Endothelial cell of umbilical vein (primary cell): ENCODE measurements around the gene ARMC8. TPM values are rescaled to one million over a fixed set of nuclear protein-coding genes. Genes with fewer than 3 reads are reported as not detected.

Source experiments
- BruUV-seq: library from RNA; stranded (reverse); fragments of 400-500 nt; replicated peaks from 2 replicates; lab custom pipeline; 2021; lab: Mats Ljungman, UMichigan
- CTCF ChIA-PET: fragments of 300-600, 350-600 bp; sonication (Branson Sonifier 250); formaldehyde crosslinking; loops from one replicate; lab custom pipeline; 2021; ENCODE audit warnings: antibody characterized with exemption, inconsistent platforms; lab: Charles Lee
- POLR2A ChIA-PET: fragments of 300-600, 350-600 bp; sonication (Branson Sonifier 250); formaldehyde crosslinking; loops from one replicate; lab custom pipeline; 2021; ENCODE audit warnings: antibody characterized with exemption, inconsistent platforms; lab: Charles Lee
- DNase-seq: peaks from one replicate; pipeline ENCODE4 v3.0.0-alpha.2; 2011; ENCODE audit warnings: low read depth, low spot score
- FAIRE-seq: peaks from 2 replicates; lab custom pipeline; 2011; peaks lifted over from hg19 to GRCh38; lab: Jason Lieb, UNC
- H2AFZ ChIP-seq: 2 replicates; pipeline ENCODE4 v1.6.0; 2012; ENCODE audit warnings: low read depth, low read length, control low read depth, inconsistent platforms
- H3K27ac ChIP-seq: 2 replicates; pipeline ENCODE4 v1.5.1; 2011; ENCODE audit warnings: low read depth, mild to moderate bottlenecking, control low read depth, low read length, moderate library complexity; ENCODE audit not compliant: insufficient read depth
- H3K27me3 ChIP-seq, 2 experiments: 2 replicates each; pipeline versions ENCODE4 v1.6.0 to v1.6.1; 2011; ENCODE audit warnings: low read length in 2 of 2, mixed read lengths in 1 of 2; ENCODE audit not compliant: control insufficient read depth in 2 of 2, insufficient read depth in 2 of 2
- H3K36me3 ChIP-seq, 2 experiments: 2 replicates in 1 of 2; 3 replicates in 1 of 2; pipeline ENCODE4 v1.5.1; 2011; ENCODE audit warnings: low read length in 2 of 2, mild to moderate bottlenecking in 1 of 2, moderate library complexity in 1 of 2; ENCODE audit not compliant: control insufficient read depth in 2 of 2, insufficient read depth in 2 of 2; ENCODE audit errors: extremely low read depth in 1 of 2
- H3K4me1 ChIP-seq: 3 replicates; pipeline ENCODE4 v1.5.1; 2011; ENCODE audit warnings: mild to moderate bottlenecking, low read length; ENCODE audit not compliant: control insufficient read depth, insufficient read depth; ENCODE audit errors: extremely low read depth
- H3K4me2 ChIP-seq: 2 replicates; pipeline ENCODE4 v1.6.1; 2011; ENCODE audit warnings: low read length, control low read depth, mixed read lengths; ENCODE audit not compliant: insufficient read depth
- H3K4me3 ChIP-seq, 3 experiments: fragments of 200-600 bp in 1 of 3; sonication (generic), shearing (Covaris generic) in 1 of 3; replicated peaks in 1 of 3; 2 replicates each; pipeline ENCODE4 v1.5.1; 2011 to 2016; ENCODE audit warnings: control low read depth in 3 of 3, low read length in 3 of 3, mild to moderate bottlenecking in 2 of 3, inconsistent platforms in 1 of 3, low read depth in 1 of 3, moderate library complexity in 1 of 3; ENCODE audit not compliant: insufficient read depth in 1 of 3
- H3K79me2 ChIP-seq: 2 replicates; pipeline ENCODE4 v1.6.0; 2012; ENCODE audit warnings: low read length, inconsistent platforms; ENCODE audit not compliant: control insufficient read depth, insufficient read depth
- H3K9ac ChIP-seq: replicated peaks from 2 replicates; pipeline ENCODE3; 2011; ENCODE audit warnings: low read length, control low read depth; ENCODE audit not compliant: insufficient read depth; ENCODE audit errors: extremely low read depth
- H3K9me1 ChIP-seq: replicated peaks from 3 replicates; pipeline ENCODE4 v1.6.0; 2011; ENCODE audit warnings: mild to moderate bottlenecking, low read length; ENCODE audit not compliant: control insufficient read depth, insufficient read depth; ENCODE audit errors: extremely low read depth
- H3K9me3 ChIP-seq: replicated peaks from 2 replicates; pipeline ENCODE4 v1.5.1; 2012; ENCODE audit warnings: low read length, inconsistent platforms; ENCODE audit not compliant: control insufficient read depth, insufficient read depth
- H4K20me1 ChIP-seq: replicated peaks from 2 replicates; pipeline ENCODE3; 2011; ENCODE audit warnings: mild to moderate bottlenecking, low read length; ENCODE audit not compliant: control insufficient read depth, insufficient read depth; ENCODE audit errors: extremely low read depth
- CTCF ChIP-seq, 2 donors: IDR thresholded peaks; 1 replicate in 1 of 2; 2 replicates in 1 of 2; pipeline ENCODE4 v1.5.1; 2011; ENCODE audit warnings: low read length in 2 of 2, mild to moderate bottlenecking in 2 of 2, moderate library complexity in 2 of 2, control low read depth in 1 of 2, inconsistent platforms in 1 of 2, low read depth in 1 of 2; ENCODE audit not compliant: insufficient read depth in 1 of 2; ENCODE audit errors: extremely low read depth in 1 of 2
- EZH2 ChIP-seq: IDR thresholded peaks from 2 replicates; pipeline ENCODE4 v1.6.1; 2012; ENCODE audit warnings: borderline replicate concordance, low read depth, mild to moderate bottlenecking, moderate library complexity, low read length, inconsistent platforms; ENCODE audit not compliant: severe bottlenecking
- FOS ChIP-seq: IDR thresholded peaks from 2 replicates; pipeline ENCODE4 v1.6.1; 2011; ENCODE audit warnings: mild to moderate bottlenecking, low read length, moderate library complexity, borderline replicate concordance; ENCODE audit not compliant: insufficient read depth
- GATA2 ChIP-seq: IDR thresholded peaks from 2 replicates; pipeline ENCODE4 v1.7.0; 2011; ENCODE audit warnings: low read depth, mild to moderate bottlenecking, moderate library complexity, mixed read lengths, low read length; ENCODE audit not compliant: insufficient read length, insufficient read depth
- JUN ChIP-seq: IDR thresholded peaks from 2 replicates; pipeline ENCODE4 v1.6.1; 2011; ENCODE audit warnings: borderline replicate concordance, low read depth; ENCODE audit not compliant: insufficient read length, insufficient read depth
- MAX ChIP-seq: IDR thresholded peaks from 2 replicates; pipeline ENCODE4 v1.6.1; 2011; ENCODE audit not compliant: insufficient read depth, insufficient read length
- MYC ChIP-seq: IDR thresholded peaks from one replicate; pipeline ENCODE4 v1.6.1; 2011; ENCODE audit warnings: mild to moderate bottlenecking, low read depth, low read length
- POLR2A ChIP-seq: IDR thresholded peaks from 2 replicates; pipeline ENCODE4 v1.6.1; 2012; ENCODE audit warnings: low read depth, mild to moderate bottlenecking, control low read depth, low read length
- POLR2AphosphoS5 ChIP-seq: IDR thresholded peaks from 2 replicates; pipeline ENCODE4 v1.6.1; 2012; ENCODE audit warnings: low read depth, mild to moderate bottlenecking, control low read depth, low read length, moderate library complexity; ENCODE audit not compliant: insufficient read depth
- dilution Hi-C: fragments of 300-500 bp; cut with MboI; formaldehyde crosslinking; loops from one replicate; pipeline ENCODE4 v1.15.0; 2019; ENCODE audit warnings: low sequenced_read_pairs; ENCODE audit not compliant: extremely low pct_ligation_motif_present
- intact Hi-C: fragments of 100-400 bp; cut with micrococcal nuclease; formaldehyde crosslinking; loops from one replicate; pipeline ENCODE4 v1.10.0; 2022
- polyA plus RNA-seq, 4 experiments: library from polyadenylated mRNA; depleted of rRNA in 3 of 4; stranded (reverse) in 3 of 4; unstranded in 1 of 4; fragments of >200 nt; gene quantifications; 2 replicates each; pipeline versions ENCODE4 v1.2.1 to v1.2.3, GENCODE V29; 2011 to 2012; ENCODE audit warnings: missing spikeins in 1 of 4
- total RNA-seq: library from RNA; stranded (reverse); gene quantifications from 2 replicates; pipeline ENCODE4 v1.2.3, GENCODE V29; 2021

The ARMC8 gene
- total and polyA plus RNA-seq, 2 donors (not counting 3 experiments of a cell fraction or from before 2014, with no cell fraction given): 39.6 to 46.0 TPM

GRCh38 chr3:138267083-138267482 lies 80.0 kb downstream of the ARMC8 start:
- no peak overlapping the region for H3K4me3 ChIP-seq
- H3K36me3 ChIP-seq: peaks cover 4 to 12% of the 10 kb centered on the region in 2 experiments
- intact Hi-C loops: no loop called here
- no peaks in the 10 kb centered on the region for H3K4me1 ChIP-seq
- DNase-seq (no peak), FAIRE-seq (no peak)
- H3K9me3 ChIP-seq: no peaks in the 10 kb centered on the region
- BruUV-seq: no TSS peak
- H3K79me2 ChIP-seq: no peaks in the 10 kb centered on the region
- H4K20me1 ChIP-seq: no peaks in the 10 kb centered on the region
- no peak overlapping the region for H3K27ac ChIP-seq
- TF ChIP-seq POLR2A (no peak), POLR2AphosphoS5 (no peak), MAX (no peak), EZH2 (no peak), CTCF (IDR thresholded peaks at IDR 0.05; ENCODE audit: extremely low read depth in 1 of 2, insufficient read depth in 1 of 2, low read depth in 1 of 2, low read length in 2 of 2) (no peak), JUN (no peak), FOS (no peak), GATA2 (no peak), MYC (no peak)
- no peaks in the 10 kb centered on the region for H3K27me3 ChIP-seq
- H3K4me2 ChIP-seq: no peak overlapping the region
- H3K9ac ChIP-seq: no peak overlapping the region
- dilution Hi-C loops: no loop called here
- no peak overlapping the region for H2AFZ ChIP-seq
- no peaks in the 10 kb centered on the region for H3K9me1 ChIP-seq
- POLR2A ChIA-PET: no interaction called here
- CTCF ChIA-PET: no interaction called here
